Hepatocyte (in vitro differentiated cells): ENCODE results near the gene CUX1.

Experiments used
- EZH2 ChIP-seq: fragments of 200-600 bp; sonication (generic); IDR thresholded peaks from 2 replicates; pipeline ENCODE4 v1.6.1; 2016; ENCODE audit warnings: antibody characterized with exemption, mild to moderate bottlenecking, borderline replicate concordance
- TF ChIP-seq, protein P1 (sequence below): fragments of 200-600 bp; sonication (generic); IDR thresholded peaks from 2 replicates; pipeline ENCODE4 v1.5.1; 2016; ENCODE audit warnings: antibody characterized with exemption, mild to moderate bottlenecking; ENCODE audit not compliant: poor library complexity

- TF ChIP-seq, protein P1, sequence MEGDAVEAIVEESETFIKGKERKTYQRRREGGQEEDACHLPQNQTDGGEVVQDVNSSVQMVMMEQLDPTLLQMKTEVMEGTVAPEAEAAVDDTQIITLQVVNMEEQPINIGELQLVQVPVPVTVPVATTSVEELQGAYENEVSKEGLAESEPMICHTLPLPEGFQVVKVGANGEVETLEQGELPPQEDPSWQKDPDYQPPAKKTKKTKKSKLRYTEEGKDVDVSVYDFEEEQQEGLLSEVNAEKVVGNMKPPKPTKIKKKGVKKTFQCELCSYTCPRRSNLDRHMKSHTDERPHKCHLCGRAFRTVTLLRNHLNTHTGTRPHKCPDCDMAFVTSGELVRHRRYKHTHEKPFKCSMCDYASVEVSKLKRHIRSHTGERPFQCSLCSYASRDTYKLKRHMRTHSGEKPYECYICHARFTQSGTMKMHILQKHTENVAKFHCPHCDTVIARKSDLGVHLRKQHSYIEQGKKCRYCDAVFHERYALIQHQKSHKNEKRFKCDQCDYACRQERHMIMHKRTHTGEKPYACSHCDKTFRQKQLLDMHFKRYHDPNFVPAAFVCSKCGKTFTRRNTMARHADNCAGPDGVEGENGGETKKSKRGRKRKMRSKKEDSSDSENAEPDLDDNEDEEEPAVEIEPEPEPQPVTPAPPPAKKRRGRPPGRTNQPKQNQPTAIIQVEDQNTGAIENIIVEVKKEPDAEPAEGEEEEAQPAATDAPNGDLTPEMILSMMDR: no peak
- no peak for TF ChIP-seq EZH2
These were observed 430.6 kb downstream of the CUX1 start for GRCh38 chr7:102248081-102248455.
